ENCODE results near the gene NSUN3. TPM values are rescaled to one million over a fixed set of nuclear protein-coding genes. Genes with fewer than 3 reads are reported as not detected.

NSUN3 gene
- polyA plus RNA-seq, 1 of the 3 experiments (the other 2 are of a cell fraction): 2.9 TPM

DNA sequence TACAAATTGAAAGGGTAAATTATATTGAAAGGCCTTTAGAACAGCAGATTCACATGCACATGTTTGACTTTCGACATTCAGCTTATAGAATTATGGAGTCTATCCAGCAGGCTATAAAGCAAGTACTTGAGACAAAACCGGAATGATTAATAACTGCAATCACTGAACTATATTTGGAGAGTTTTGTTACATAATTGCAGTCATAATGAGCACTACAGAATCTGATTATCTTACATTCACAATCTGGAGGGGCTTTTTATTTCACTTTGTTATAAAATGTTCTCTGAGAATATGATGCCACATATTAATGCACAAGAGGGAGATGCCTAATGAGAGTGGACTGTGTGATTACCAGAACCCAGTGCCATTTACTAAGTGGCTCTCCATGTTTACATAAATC is 64.3 kb downstream of the NSUN3 start (continued):
- no peak for TF ChIP-seq NFIC (IDR thresholded peaks at IDR 0.05; ENCODE audit: borderline replicate concordance)

DNA sequence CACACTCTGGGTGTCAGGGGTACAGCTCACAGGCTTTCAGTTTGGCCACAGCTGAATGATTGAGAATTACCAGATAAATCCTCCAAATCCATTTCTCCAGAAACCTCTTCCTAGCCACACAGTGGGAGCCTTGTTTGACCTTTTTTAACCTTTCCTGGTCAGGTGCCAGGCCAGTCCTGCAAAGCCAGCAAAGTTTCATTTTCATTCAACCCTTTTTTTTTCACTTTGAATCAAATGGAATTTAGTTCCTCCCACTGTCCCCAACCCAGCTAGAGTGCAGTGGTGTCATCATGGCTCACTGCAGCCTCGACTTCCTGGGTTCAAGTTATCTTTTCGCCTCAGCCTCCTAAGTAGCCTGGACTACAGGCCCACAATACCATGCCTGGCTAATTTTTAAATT is 67.8 kb downstream of the NSUN3 start:
- Histone ChIP-seq H3K36me3 (replicated peaks in 1 of 2; ENCODE audit: control insufficient read depth in 1 of 2, insufficient read depth in 2 of 2, low read length in 1 of 2) (peaks cover 2 to 18% of the 10 kb centered on the region in 2 experiments), H2AFZ (ENCODE audit: low read depth) (no peak overlapping the region), H3K79me2 (ENCODE audit: insufficient read depth) (no peaks in the 10 kb centered on the region), H3K9me2 (no peaks in the 10 kb centered on the region), H3K27ac (ENCODE audit: low read depth in 2 of 2, low read length in 1 of 2) (no peak overlapping the region), H3K27me3 (ENCODE audit: insufficient read depth) (no peaks in the 10 kb centered on the region), H3K9me3 (no peaks in the 10 kb centered on the region), H3K9ac (no peak overlapping the region), H4K20me1 (ENCODE audit: insufficient read depth) (no peaks in the 10 kb centered on the region), H3K4me1 (ENCODE audit: control insufficient read depth in 1 of 2, insufficient read depth in 2 of 2, low read depth in 1 of 2, low read length in 1 of 2) (peaks cover 3 to 6% of the 10 kb centered on the region in 2 experiments; a peak in 3 of 4 replicates), H3F3A (replicated peaks; ENCODE audit: insufficient read depth) (peaks cover 7% of the 10 kb centered on the region), H3K4me2 (no peak overlapping the region), H3K4me3 (ENCODE audit: low read depth in 2 of 2, low read length in 1 of 2) (no peak overlapping the region)
- 84% methylated on average over 2 of the region's 2 CpGs for WGBS (ENCODE audit: low lambda C conversion rate)
- ChIA-PET POLR2A (no interaction called here), CTCF (no interaction called here)
- no peak for DNase-seq
- no peak for TF ChIP-seq RFX5 (IDR thresholded peaks at IDR 0.05; ENCODE audit: low read length)
- TF ChIP-seq RAD21 (IDR thresholded peaks at IDR 0.05; ENCODE audit: low read length): no peak

DNA sequence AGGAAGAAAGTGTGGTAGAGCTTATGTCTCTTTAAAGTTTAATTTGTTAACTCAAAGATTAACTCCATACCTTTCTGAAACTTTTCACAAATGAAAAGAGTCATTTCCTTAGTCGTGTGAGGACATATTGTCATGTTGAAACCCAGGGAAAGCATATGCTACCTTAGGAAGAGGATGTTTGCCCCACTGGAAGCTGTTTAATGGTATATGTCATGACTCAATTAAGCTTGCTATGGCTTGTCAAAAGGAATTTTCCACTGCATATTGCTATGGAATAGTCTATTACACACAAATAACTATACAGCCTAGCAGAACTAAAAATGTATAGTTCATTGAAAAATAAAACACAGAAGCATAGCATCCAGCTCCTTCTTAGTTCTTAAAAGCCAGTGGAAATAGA is 69.9 kb downstream of the NSUN3 start:
- H2AFZ ChIP-seq (ENCODE audit: low read depth): no peak overlapping the region
- H3K4me1 ChIP-seq (ENCODE audit: control insufficient read depth in 1 of 2, insufficient read depth in 2 of 2, low read depth in 1 of 2, low read length in 1 of 2): peaks cover 0 to 6% of the 10 kb centered on the region in 2 experiments; a peak in 3 of 4 replicates
- H3F3A ChIP-seq (replicated peaks; ENCODE audit: insufficient read depth): no peaks in the 10 kb centered on the region
- DNase-seq: no peak
- H4K20me1 ChIP-seq (ENCODE audit: insufficient read depth): no peaks in the 10 kb centered on the region
- H3K9ac ChIP-seq: no peak overlapping the region
- no peaks in the 10 kb centered on the region for H3K79me2 ChIP-seq (ENCODE audit: insufficient read depth)
- H3K9me2 ChIP-seq: no peaks in the 10 kb centered on the region
- ChIA-PET POLR2A (no interaction called here), CTCF (interaction anchor here (0.5 to 0.7 kb wide), 2 partner anchors 8 to 153 kb away, joined by 3 read pairs; no protein-coding TSS in a partner anchor)
- no peaks in the 10 kb centered on the region for H3K27me3 ChIP-seq (ENCODE audit: insufficient read depth)
- H3K4me3 ChIP-seq (ENCODE audit: low read depth in 2 of 2, low read length in 1 of 2): no peak overlapping the region
- TF ChIP-seq RAD21 (IDR thresholded peaks at IDR 0.05; ENCODE audit: low read length) (no peak), FOSL2 (IDR thresholded peaks at IDR 0.05; ENCODE audit: borderline replicate concordance, low read depth) (no peak), CHD2 (IDR thresholded peaks at IDR 0.05; ENCODE audit: low read length, partially characterized antibody) (no peak), TAF1 (IDR thresholded peaks at IDR 0.05; ENCODE audit: borderline replicate concordance, low read depth, low read length) (no peak)
- H3K4me2 ChIP-seq: no peak overlapping the region
- H3K36me3 ChIP-seq (replicated peaks in 1 of 2; ENCODE audit: control insufficient read depth in 1 of 2, insufficient read depth in 2 of 2, low read length in 1 of 2): peaks cover 0 to 6% of the 10 kb centered on the region in 2 experiments
- H3K9me3 ChIP-seq: no peaks in the 10 kb centered on the region
- 48% methylated on average over 1 of the region's 1 CpG for WGBS (ENCODE audit: low lambda C conversion rate)
- no peak overlapping the region for H3K27ac ChIP-seq (ENCODE audit: low read depth in 2 of 2, low read length in 1 of 2)

DNA sequence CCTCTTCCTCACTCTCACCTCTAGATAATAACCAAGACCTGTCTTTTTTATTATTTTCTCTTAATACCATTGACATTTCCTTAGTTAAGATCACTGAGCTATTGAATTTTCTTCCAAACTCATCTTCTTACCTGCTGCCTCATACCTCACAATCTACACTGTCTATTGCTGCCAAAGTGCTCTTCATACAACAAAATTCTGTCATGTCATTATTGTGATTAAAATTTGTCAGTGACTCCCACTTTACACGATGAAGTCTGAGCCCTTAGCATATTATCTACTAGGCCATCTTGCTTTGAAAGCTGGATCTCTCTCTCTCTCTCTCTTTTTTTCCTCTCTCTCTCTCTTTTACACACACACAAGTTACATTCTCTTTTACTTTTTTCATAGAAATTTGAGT is 73.3 kb downstream of the NSUN3 start:
- Histone ChIP-seq H3K27me3 (ENCODE audit: insufficient read depth) (no peaks in the 10 kb centered on the region), H3K36me3 (replicated peaks in 1 of 2; ENCODE audit: control insufficient read depth in 1 of 2, insufficient read depth in 2 of 2, low read length in 1 of 2) (peaks cover 0 to 6% of the 10 kb centered on the region in 2 experiments), H3K9me2 (no peaks in the 10 kb centered on the region), H3K4me1 (ENCODE audit: control insufficient read depth in 1 of 2, insufficient read depth in 2 of 2, low read depth in 1 of 2, low read length in 1 of 2) (peaks cover 0 to 25% of the 10 kb centered on the region in 2 experiments; a peak in 3 of 4 replicates), H3K27ac (ENCODE audit: low read depth in 2 of 2, low read length in 1 of 2) (no peak overlapping the region), H3K4me2 (no peak overlapping the region), H4K20me1 (ENCODE audit: insufficient read depth) (no peaks in the 10 kb centered on the region), H3K9me3 (no peaks in the 10 kb centered on the region), H3F3A (replicated peaks; ENCODE audit: insufficient read depth) (no peaks in the 10 kb centered on the region), H3K4me3 (ENCODE audit: low read depth in 2 of 2, low read length in 1 of 2) (no peak overlapping the region), H3K9ac (no peak overlapping the region), H2AFZ (ENCODE audit: low read depth) (no peak overlapping the region), H3K79me2 (ENCODE audit: insufficient read depth) (no peaks in the 10 kb centered on the region)
- 18% methylated on average over 1 of the region's 1 CpG for WGBS (ENCODE audit: low lambda C conversion rate)
- CTCF ChIA-PET: no interaction called here
- POLR2A ChIA-PET: no interaction called here
- no peak for DNase-seq
- TF ChIP-seq FOXM1 (IDR thresholded peaks at IDR 0.05; ENCODE audit: low read depth) (no peak), NFIC (IDR thresholded peaks at IDR 0.05; ENCODE audit: borderline replicate concordance) (no peak), TCF12 (IDR thresholded peaks at IDR 0.05) (no peak), EZH2phosphoT487 (IDR thresholded peaks at IDR 0.05; ENCODE audit: borderline replicate concordance, low read depth) (no peak), POLR2AphosphoS5 (IDR thresholded peaks at IDR 0.05; ENCODE audit: low read depth, low read length) (no peak), MXI1 (IDR thresholded peaks at IDR 0.05; ENCODE audit: low read depth, low read length) (no peak), SIN3A (IDR thresholded peaks at IDR 0.05; ENCODE audit: borderline replicate concordance, low read depth, low read length) (no peak), GATA2 (CRISPR knock-in tag; IDR thresholded peaks at IDR 0.05) (no peak), FOXJ3 (CRISPR knock-in tag; IDR thresholded peaks at IDR 0.05) (no peak), SMC3 (IDR thresholded peaks at IDR 0.05; ENCODE audit: low read depth, low read length) (no peak), FOSL2 (IDR thresholded peaks at IDR 0.05; ENCODE audit: borderline replicate concordance, low read depth) (no peak), EP300 (IDR thresholded peaks at IDR 0.05; ENCODE audit: borderline replicate concordance in 1 of 2, low read depth in 1 of 2, low read length in 1 of 2) (no peak), RXRA (IDR thresholded peaks at IDR 0.05; ENCODE audit: borderline replicate concordance, low read depth) (no peak)
- TF ChIP-seq, protein P1, sequence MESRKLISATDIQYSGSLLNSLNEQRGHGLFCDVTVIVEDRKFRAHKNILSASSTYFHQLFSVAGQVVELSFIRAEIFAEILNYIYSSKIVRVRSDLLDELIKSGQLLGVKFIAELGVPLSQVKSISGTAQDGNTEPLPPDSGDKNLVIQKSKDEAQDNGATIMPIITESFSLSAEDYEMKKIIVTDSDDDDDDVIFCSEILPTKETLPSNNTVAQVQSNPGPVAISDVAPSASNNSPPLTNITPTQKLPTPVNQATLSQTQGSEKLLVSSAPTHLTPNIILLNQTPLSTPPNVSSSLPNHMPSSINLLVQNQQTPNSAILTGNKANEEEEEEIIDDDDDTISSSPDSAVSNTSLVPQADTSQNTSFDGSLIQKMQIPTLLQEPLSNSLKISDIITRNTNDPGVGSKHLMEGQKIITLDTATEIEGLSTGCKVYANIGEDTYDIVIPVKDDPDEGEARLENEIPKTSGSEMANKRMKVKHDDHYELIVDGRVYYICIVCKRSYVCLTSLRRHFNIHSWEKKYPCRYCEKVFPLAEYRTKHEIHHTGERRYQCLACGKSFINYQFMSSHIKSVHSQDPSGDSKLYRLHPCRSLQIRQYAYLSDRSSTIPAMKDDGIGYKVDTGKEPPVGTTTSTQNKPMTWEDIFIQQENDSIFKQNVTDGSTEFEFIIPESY (IDR thresholded peaks at IDR 0.05; ENCODE audit: borderline replicate concordance, low read depth): no peak
- TF ChIP-seq, protein P2, sequence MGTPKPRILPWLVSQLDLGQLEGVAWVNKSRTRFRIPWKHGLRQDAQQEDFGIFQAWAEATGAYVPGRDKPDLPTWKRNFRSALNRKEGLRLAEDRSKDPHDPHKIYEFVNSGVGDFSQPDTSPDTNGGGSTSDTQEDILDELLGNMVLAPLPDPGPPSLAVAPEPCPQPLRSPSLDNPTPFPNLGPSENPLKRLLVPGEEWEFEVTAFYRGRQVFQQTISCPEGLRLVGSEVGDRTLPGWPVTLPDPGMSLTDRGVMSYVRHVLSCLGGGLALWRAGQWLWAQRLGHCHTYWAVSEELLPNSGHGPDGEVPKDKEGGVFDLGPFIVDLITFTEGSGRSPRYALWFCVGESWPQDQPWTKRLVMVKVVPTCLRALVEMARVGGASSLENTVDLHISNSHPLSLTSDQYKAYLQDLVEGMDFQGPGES (IDR thresholded peaks at IDR 0.05; ENCODE audit: low read depth, low read length): no peak
